CD14-positive monocyte (primary cell): Measurements from ENCODE around the gene LINC00237. TPM values are rescaled to one million over a fixed set of nuclear protein-coding genes. Genes with fewer than 3 reads are reported as not detected.

Experiments used
- DNase-seq, 3 donors: peaks; one replicate each; pipeline ENCODE4 v3.0.0-alpha.2; 2011 to 2022
- H2AFZ ChIP-seq: 2 replicates; pipeline ENCODE4 v1.6.0; 2012; ENCODE audit warnings: mild to moderate bottlenecking, low read depth, low read length, inconsistent platforms; ENCODE audit not compliant: insufficient read depth, poor library complexity, severe bottlenecking
- H3K27ac ChIP-seq, 2 donors: 1 replicate in 1 of 2; 2 replicates in 1 of 2; pipeline ENCODE4 v1.5.1; 2012 to 2013; ENCODE audit warnings: low read length in 2 of 2, control low read depth in 1 of 2, inconsistent platforms in 1 of 2, low read depth in 1 of 2, mild to moderate bottlenecking in 1 of 2
- H3K27me3 ChIP-seq, 2 donors: one replicate each; pipeline versions ENCODE4 v1.6.0 to v1.6.1; 2011 to 2013; ENCODE audit warnings: low read length in 2 of 2; ENCODE audit not compliant: control insufficient read depth in 2 of 2, insufficient read depth in 2 of 2
- H3K36me3 ChIP-seq, 2 donors: replicated peaks in 1 of 2; 1 replicate in 1 of 2; 2 replicates in 1 of 2; pipeline versions ENCODE4 v1.5.1 to v1.6.1; 2012 to 2013; ENCODE audit warnings: low read length in 2 of 2, control low read depth in 1 of 2, inconsistent platforms in 1 of 2, mild to moderate bottlenecking in 1 of 2; ENCODE audit not compliant: insufficient read depth in 2 of 2, control insufficient read depth in 1 of 2
- H3K4me1 ChIP-seq, 2 donors: 1 replicate in 1 of 2; 2 replicates in 1 of 2; pipeline versions ENCODE4 v1.5.1 to v1.6.1; 2012 to 2013; ENCODE audit warnings: low read length in 2 of 2, control low read depth in 1 of 2, inconsistent platforms in 1 of 2, mild to moderate bottlenecking in 1 of 2, moderate library complexity in 1 of 2; ENCODE audit not compliant: insufficient read depth in 2 of 2, control insufficient read depth in 1 of 2
- H3K4me2 ChIP-seq: replicated peaks from 2 replicates; pipeline ENCODE3; 2012; ENCODE audit warnings: low read length, moderate library complexity, mild to moderate bottlenecking; ENCODE audit not compliant: poor library complexity, severe bottlenecking; ENCODE audit errors: extremely low read depth
- H3K4me3 ChIP-seq, 3 experiments: fragments of 200-600 bp in 1 of 3; sonication (generic) in 1 of 3; replicated peaks in 1 of 3; 1 replicate in 2 of 3; 2 replicates in 1 of 3; pipeline ENCODE4 v1.5.1; 2011 to 2013; ENCODE audit warnings: low read length in 3 of 3, mild to moderate bottlenecking in 3 of 3, control low read depth in 2 of 3, low read depth in 2 of 3, inconsistent platforms in 1 of 3, moderate library complexity in 1 of 3
- H3K79me2 ChIP-seq: 2 replicates; pipeline ENCODE4 v1.6.0; 2012; ENCODE audit warnings: mild to moderate bottlenecking, control low read depth, inconsistent platforms, low read length, moderate library complexity; ENCODE audit not compliant: insufficient read depth
- H3K9ac ChIP-seq: 2 replicates; pipeline ENCODE4 v1.6.0; 2017; ENCODE audit warnings: low read length, mild to moderate bottlenecking; ENCODE audit not compliant: insufficient read depth, poor library complexity, severe bottlenecking
- H3K9me3 ChIP-seq, 2 donors: replicated peaks in 1 of 2; 1 replicate in 1 of 2; 2 replicates in 1 of 2; pipeline versions ENCODE4 v1.5.1 to v1.6.1; 2012 to 2013; ENCODE audit warnings: low read length in 2 of 2, control low read depth in 1 of 2; ENCODE audit not compliant: control insufficient read depth in 1 of 2, insufficient read depth in 1 of 2
- H4K20me1 ChIP-seq: 2 replicates; pipeline ENCODE4 v1.6.0; 2012; ENCODE audit warnings: mild to moderate bottlenecking, low read length, control low read depth, moderate library complexity; ENCODE audit not compliant: insufficient read depth
- H3K27ac Mint-ChIP-seq, 7 donors: one replicate each; pipeline ENCODE4 v1.8.0; 2020; ENCODE audit warnings: mild to moderate bottlenecking in 7 of 7, mixed read lengths in 7 of 7, moderate library complexity in 6 of 7, inconsistent platforms in 2 of 7
- H3K27me3 Mint-ChIP-seq, 3 donors: one replicate each; pipeline ENCODE4 v1.8.0; 2021 to 2022; ENCODE audit warnings: low read depth in 3 of 3, mild to moderate bottlenecking in 3 of 3, mixed read lengths in 3 of 3, moderate library complexity in 3 of 3, inconsistent platforms in 1 of 3
- H3K36me3 Mint-ChIP-seq, 2 donors: one replicate each; pipeline ENCODE4 v1.8.0; 2020; ENCODE audit warnings: mixed read lengths in 2 of 2, inconsistent platforms in 1 of 2, mild to moderate bottlenecking in 1 of 2
- H3K4me1 Mint-ChIP-seq: one replicate; pipeline ENCODE4 v1.8.0; 2020; ENCODE audit warnings: mild to moderate bottlenecking, mixed read lengths
- H3K4me3 Mint-ChIP-seq, 2 donors: one replicate each; pipeline ENCODE4 v1.8.0; 2020; ENCODE audit warnings: mild to moderate bottlenecking in 2 of 2, mixed read lengths in 2 of 2, moderate library complexity in 1 of 2
- H3K9me3 Mint-ChIP-seq, 7 donors: one replicate each; pipeline ENCODE4 v1.8.0; 2020 to 2022; ENCODE audit warnings: mixed read lengths in 7 of 7, mild to moderate bottlenecking in 6 of 7, moderate library complexity in 6 of 7, inconsistent platforms in 2 of 7
- WGBS: methylation state at CpG from one replicate; pipeline ENCODE4 v1.1.5; 2013; ENCODE audit warnings: missing lambda C conversion rate; ENCODE audit not compliant: insufficient coverage; 5-methylcytosine and 5-hydroxymethylcytosine counted together
- intact Hi-C, 2 donors: fragments of 100-400 bp; cut with micrococcal nuclease; formaldehyde crosslinking; loops; one replicate each; pipeline versions ENCODE4 v1.15.0 to v1.15.1; 2023
- polyA plus RNA-seq, 3 donors: library from polyadenylated mRNA; depleted of rRNA in 1 of 3; unstranded in 2 of 3; stranded (reverse) in 1 of 3; fragments of 300-500 nt in 2 of 3; fragments of >200 nt in 1 of 3; fragmentation: Illumina TruSeq in 2 of 3; gene quantifications; 1 replicate in 2 of 3; 2 replicates in 1 of 3; pipeline ENCODE4 v1.2.3, GENCODE V29; 2012 to 2021
- TF ChIP-seq, protein P1 (sequence below): fragments of 200-600 bp; IDR thresholded peaks from one replicate; pipeline ENCODE4 v1.8.0; 2022; ENCODE audit warnings: antibody characterized with exemption, mild to moderate bottlenecking

Gene LINC00237
- polyA plus RNA-seq, 3 donors = 0.31 to 0.39 TPM; not detected in 1

DNA sequence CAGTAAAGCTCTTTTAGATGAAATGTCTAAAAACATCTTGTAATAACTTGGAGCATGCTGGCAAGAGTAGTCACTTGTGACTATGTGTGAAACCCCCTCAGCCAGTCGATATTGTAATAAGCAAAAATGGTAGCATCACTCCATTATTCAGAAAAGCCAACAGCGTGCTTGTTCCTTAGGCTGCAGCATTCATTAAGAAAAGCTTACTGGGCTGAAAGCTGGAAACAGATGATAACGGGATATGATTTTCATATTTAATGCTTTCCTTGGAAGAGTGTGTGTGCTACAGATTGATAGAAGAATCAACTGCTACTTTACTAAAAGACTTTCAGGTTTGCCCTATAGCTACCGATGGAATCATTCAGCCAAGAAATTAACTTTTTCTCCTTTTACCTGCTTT is 40.1 kb upstream of the LINC00237 start:
- Histone ChIP-seq H3K27me3 (no peaks in the 10 kb centered on the region), H4K20me1 (no peaks in the 10 kb centered on the region), H3K9me3 (no peaks in the 10 kb centered on the region), H3K27ac (no peak overlapping the region), H3K4me1 (peaks cover 0 to 2% of the 10 kb centered on the region in 2 donors), H2AFZ (no peak overlapping the region), H3K36me3 (peaks cover 0 to 2% of the 10 kb centered on the region in 2 donors), H3K4me2 (no peak overlapping the region), H3K4me3 (no peak overlapping the region), H3K79me2 (no peaks in the 10 kb centered on the region), H3K9ac (no peak overlapping the region)
- Mint-ChIP-seq H3K27ac (no peak overlapping the region), H3K36me3 (peaks cover 0 to 12% of the 10 kb centered on the region in 2 donors), H3K4me3 (no peak overlapping the region), H3K9me3 (no peaks in the 10 kb centered on the region), H3K27me3 (no peaks in the 10 kb centered on the region), H3K4me1 (peaks cover 6% of the 10 kb centered on the region)
- DNase-seq = no peak
- intact Hi-C loops = no loop called here
- WGBS = 100% methylated on average over 1 of the region's 4 CpGs
- TF ChIP-seq, protein P1, sequence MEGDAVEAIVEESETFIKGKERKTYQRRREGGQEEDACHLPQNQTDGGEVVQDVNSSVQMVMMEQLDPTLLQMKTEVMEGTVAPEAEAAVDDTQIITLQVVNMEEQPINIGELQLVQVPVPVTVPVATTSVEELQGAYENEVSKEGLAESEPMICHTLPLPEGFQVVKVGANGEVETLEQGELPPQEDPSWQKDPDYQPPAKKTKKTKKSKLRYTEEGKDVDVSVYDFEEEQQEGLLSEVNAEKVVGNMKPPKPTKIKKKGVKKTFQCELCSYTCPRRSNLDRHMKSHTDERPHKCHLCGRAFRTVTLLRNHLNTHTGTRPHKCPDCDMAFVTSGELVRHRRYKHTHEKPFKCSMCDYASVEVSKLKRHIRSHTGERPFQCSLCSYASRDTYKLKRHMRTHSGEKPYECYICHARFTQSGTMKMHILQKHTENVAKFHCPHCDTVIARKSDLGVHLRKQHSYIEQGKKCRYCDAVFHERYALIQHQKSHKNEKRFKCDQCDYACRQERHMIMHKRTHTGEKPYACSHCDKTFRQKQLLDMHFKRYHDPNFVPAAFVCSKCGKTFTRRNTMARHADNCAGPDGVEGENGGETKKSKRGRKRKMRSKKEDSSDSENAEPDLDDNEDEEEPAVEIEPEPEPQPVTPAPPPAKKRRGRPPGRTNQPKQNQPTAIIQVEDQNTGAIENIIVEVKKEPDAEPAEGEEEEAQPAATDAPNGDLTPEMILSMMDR = no peak

DNA sequence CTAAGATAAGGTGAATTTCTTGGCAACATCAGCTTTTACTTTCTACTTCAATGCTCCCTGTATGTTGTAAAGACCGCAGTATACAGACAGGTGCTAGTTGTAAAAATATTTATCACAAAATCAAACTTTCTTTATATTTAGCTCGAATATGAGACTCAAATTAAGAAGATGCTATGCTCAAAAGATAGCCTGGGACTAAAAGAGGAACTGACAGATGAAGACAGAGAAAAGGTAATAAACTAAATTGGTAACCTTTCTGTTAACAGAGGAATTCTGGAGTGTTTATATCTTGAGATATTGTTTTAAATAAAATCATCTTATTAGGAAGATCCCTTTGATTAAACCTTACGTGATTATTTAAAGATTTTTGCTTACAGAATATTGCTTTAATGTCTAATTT is 39.3 kb upstream of the LINC00237 start:
- H3K27me3 Mint-ChIP-seq = no peaks in the 10 kb centered on the region
- no peak for DNase-seq
- H3K4me1 Mint-ChIP-seq = peaks cover 6% of the 10 kb centered on the region
- H3K4me2 ChIP-seq = no peak overlapping the region
- H3K4me3 Mint-ChIP-seq = no peak overlapping the region
- H3K79me2 ChIP-seq = no peaks in the 10 kb centered on the region
- H3K9ac ChIP-seq = no peak overlapping the region
- H3K27me3 ChIP-seq = no peaks in the 10 kb centered on the region
- H3K36me3 ChIP-seq = peaks cover 0 to 2% of the 10 kb centered on the region in 2 donors
- WGBS = no CpG with 5 or more reads among the region's 3 CpGs
- H2AFZ ChIP-seq = no peak overlapping the region
- no peaks in the 10 kb centered on the region for H3K9me3 ChIP-seq
- no peaks in the 10 kb centered on the region for H4K20me1 ChIP-seq
- no peak overlapping the region for H3K27ac ChIP-seq
- no peak overlapping the region for H3K27ac Mint-ChIP-seq
- H3K9me3 Mint-ChIP-seq = no peaks in the 10 kb centered on the region
- H3K4me3 ChIP-seq = no peak overlapping the region
- H3K4me1 ChIP-seq = peaks cover 0 to 2% of the 10 kb centered on the region in 2 donors
- intact Hi-C loops = no loop called here
- TF ChIP-seq, protein P1 = no peak
- H3K36me3 Mint-ChIP-seq = peaks cover 0 to 12% of the 10 kb centered on the region in 2 donors
